Activated T-helper 2 cell treated with anti-CD3 and anti-CD28 coated beads, Interferon-gamma antibody, Interleukin-2, Interleukin-4, amounts not matched to agents 10 μg/mL and 5 μg/mL and 100 μg/mL, durations not matched to agents 14 hours and 24 hours and 36 hours (primary cell): ENCODE data around the gene PLA2G4E. TPM values are rescaled to one million over a fixed set of nuclear protein-coding genes. Genes with fewer than 3 reads are reported as not detected.

Experiments used
- DNase-seq: peaks from one replicate; pipeline ENCODE4 v3.0.0; 2021; ENCODE audit warnings: low spot score
- H3K27ac Mint-ChIP-seq: one replicate; pipeline ENCODE4 v1.8.0; 2021; ENCODE audit warnings: mixed read lengths
- H3K27me3 Mint-ChIP-seq: one replicate; pipeline ENCODE4 v1.8.0; 2021; ENCODE audit warnings: low read depth, mixed read lengths
- H3K36me3 Mint-ChIP-seq: one replicate; pipeline ENCODE4 v1.8.0; 2021; ENCODE audit warnings: low read depth, mixed read lengths
- H3K4me1 Mint-ChIP-seq: one replicate; pipeline ENCODE4 v1.8.0; 2021; ENCODE audit warnings: low read depth, mixed read lengths
- H3K4me3 Mint-ChIP-seq: one replicate; pipeline ENCODE4 v1.8.0; 2021; ENCODE audit warnings: low read depth, mild to moderate bottlenecking, moderate library complexity, mixed read lengths
- H3K9me3 Mint-ChIP-seq: one replicate; pipeline ENCODE4 v1.8.0; 2021; ENCODE audit warnings: mixed read lengths
- intact Hi-C: fragments of 100-400 bp; cut with micrococcal nuclease; formaldehyde crosslinking; loops from one replicate; pipeline ENCODE4 v1.15.1; 2023
- total RNA-seq: library from RNA; stranded (reverse); gene quantifications from 2 replicates; pipeline ENCODE4 v1.2.3, GENCODE V29; 2022

PLA2G4E gene
- total RNA-seq, 1 donor from 2014 or later: not detected

DNA sequence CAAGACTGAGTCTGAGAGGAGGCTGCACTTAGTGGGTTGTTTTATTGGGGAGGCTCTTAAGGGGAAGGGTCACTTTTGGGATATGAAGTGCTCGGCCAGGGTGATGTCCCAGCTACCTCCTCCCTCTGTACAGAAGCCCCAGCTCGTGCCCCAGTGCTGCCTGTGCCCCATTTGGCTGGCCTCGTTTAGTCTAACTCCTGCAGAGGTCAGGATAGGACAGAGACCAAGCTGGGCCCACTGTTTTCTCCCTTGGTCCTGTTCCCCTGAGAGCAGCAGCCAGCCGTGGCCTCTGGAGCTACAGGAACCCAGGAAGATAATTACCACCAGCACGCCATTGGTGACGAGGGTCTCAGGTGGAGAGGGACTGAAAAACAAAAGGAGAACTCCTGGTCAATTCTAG is 18.5 kb downstream of the PLA2G4E start:
- Mint-ChIP-seq H3K9me3 (no peaks in the 10 kb centered on the region), H3K4me3 (no peak overlapping the region), H3K27me3 (no peaks in the 10 kb centered on the region), H3K27ac (no peak overlapping the region), H3K4me1 (peaks cover 4% of the 10 kb centered on the region), H3K36me3 (no peaks in the 10 kb centered on the region)
- no peak for DNase-seq
- intact Hi-C loops: no loop called here

- Mint-ChIP-seq H3K27ac (no peak overlapping the region), H3K4me1 (no peaks in the 10 kb centered on the region), H3K4me3 (no peak overlapping the region), H3K9me3 (no peaks in the 10 kb centered on the region), H3K36me3 (no peaks in the 10 kb centered on the region), H3K27me3 (no peaks in the 10 kb centered on the region)
- no peak for DNase-seq
- intact Hi-C loops: no loop called here
Observed at GRCh38 chr15:42001236-42001635, 19.6 kb downstream of the PLA2G4E start.

GRCh38 chr15:41999290-42000285 is 21.3 kb downstream of the PLA2G4E start:
- Mint-ChIP-seq H3K27me3 (no peaks in the 10 kb centered on the region), H3K36me3 (no peaks in the 10 kb centered on the region), H3K4me1 (no peaks in the 10 kb centered on the region), H3K4me3 (no peak overlapping the region), H3K27ac (no peak overlapping the region), H3K9me3 (no peaks in the 10 kb centered on the region)
- intact Hi-C loops: no loop called here
- no peak for DNase-seq

GRCh38 chr15:41997845-41998244 is 23.0 kb downstream of the PLA2G4E start:
- no peaks in the 10 kb centered on the region for H3K9me3 Mint-ChIP-seq
- no peaks in the 10 kb centered on the region for H3K36me3 Mint-ChIP-seq
- no peaks in the 10 kb centered on the region for H3K4me1 Mint-ChIP-seq
- H3K4me3 Mint-ChIP-seq: no peak overlapping the region
- no peaks in the 10 kb centered on the region for H3K27me3 Mint-ChIP-seq
- H3K27ac Mint-ChIP-seq: no peak overlapping the region
- no peak for DNase-seq
- intact Hi-C loops: no loop called here

DNA sequence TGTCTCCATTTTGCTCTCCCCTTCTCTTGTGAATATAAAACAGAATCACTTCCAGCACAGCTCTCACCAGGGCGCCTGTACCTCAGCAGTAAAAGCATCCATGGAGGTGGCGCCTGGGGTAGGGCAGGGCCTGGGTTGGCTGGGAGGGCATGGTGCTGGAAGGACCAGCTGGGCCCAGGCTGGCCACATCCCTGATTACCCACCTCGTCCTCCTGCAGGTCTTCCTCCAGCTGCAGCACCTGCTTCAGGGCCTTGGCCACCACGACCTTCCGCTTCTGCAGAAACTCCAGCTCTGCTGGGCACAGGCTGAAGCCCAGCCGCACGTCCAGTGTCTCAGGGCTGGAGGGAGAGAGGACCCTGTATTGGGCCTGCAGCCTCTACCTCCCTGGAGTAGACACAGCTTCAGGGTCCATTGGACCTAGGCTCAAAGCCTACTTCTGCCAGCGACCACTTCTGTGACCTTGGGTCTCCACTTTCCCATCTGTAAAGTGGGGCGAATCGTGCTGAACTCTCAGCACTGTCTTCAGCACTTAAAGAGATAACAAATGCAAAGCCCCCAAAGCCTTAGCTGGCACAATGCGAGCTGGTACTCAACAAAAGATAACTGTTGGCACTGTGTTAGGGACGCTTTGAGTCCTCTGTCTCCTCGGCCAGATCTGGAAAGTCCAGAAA is 23.8 kb downstream of the PLA2G4E start:
- Mint-ChIP-seq H3K36me3 (no peaks in the 10 kb centered on the region), H3K4me3 (no peak overlapping the region), H3K4me1 (no peaks in the 10 kb centered on the region), H3K9me3 (no peaks in the 10 kb centered on the region), H3K27ac (no peak overlapping the region), H3K27me3 (no peaks in the 10 kb centered on the region)
- intact Hi-C loops: no loop called here
- DNase-seq: no peak

GRCh38 chr15:41996376-41996775 is 24.5 kb downstream of the PLA2G4E start:
- intact Hi-C loops: no loop called here
- no peak for DNase-seq
- Mint-ChIP-seq H3K4me1 (no peaks in the 10 kb centered on the region), H3K4me3 (no peak overlapping the region), H3K9me3 (no peaks in the 10 kb centered on the region), H3K36me3 (no peaks in the 10 kb centered on the region), H3K27ac (no peak overlapping the region), H3K27me3 (no peaks in the 10 kb centered on the region)

DNA sequence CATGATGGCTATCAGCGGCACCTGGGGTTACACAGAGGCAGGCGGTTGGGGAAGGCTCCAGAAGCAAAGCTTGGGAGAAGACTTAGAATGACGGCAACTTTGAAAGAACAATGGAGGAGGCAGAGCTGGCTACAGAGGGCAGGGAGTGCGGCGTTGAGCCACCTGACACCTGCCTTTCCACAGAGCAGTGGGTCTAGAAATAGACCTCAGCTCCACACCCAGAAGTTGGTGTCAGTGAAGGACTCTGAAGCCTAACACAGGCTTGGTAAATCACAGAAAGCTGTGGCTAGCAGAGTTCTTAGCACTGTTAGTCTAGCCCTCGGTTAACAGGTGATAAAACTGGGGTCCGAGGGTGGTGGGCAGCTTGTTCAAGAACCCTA is 25.4 kb downstream of the PLA2G4E start:
- Mint-ChIP-seq H3K9me3 (no peaks in the 10 kb centered on the region), H3K4me1 (no peaks in the 10 kb centered on the region), H3K4me3 (no peak overlapping the region), H3K27me3 (no peaks in the 10 kb centered on the region), H3K27ac (no peak overlapping the region), H3K36me3 (no peaks in the 10 kb centered on the region)
- no peak for DNase-seq
- intact Hi-C loops: no loop called here

- Mint-ChIP-seq H3K27ac (no peak overlapping the region), H3K36me3 (no peaks in the 10 kb centered on the region), H3K27me3 (no peaks in the 10 kb centered on the region), H3K9me3 (no peaks in the 10 kb centered on the region), H3K4me3 (no peak overlapping the region), H3K4me1 (no peaks in the 10 kb centered on the region)
- intact Hi-C loops: no loop called here
- no peak for DNase-seq
Observed at GRCh38 chr15:41994772-41995475, 25.9 kb downstream of the PLA2G4E start.

DNA sequence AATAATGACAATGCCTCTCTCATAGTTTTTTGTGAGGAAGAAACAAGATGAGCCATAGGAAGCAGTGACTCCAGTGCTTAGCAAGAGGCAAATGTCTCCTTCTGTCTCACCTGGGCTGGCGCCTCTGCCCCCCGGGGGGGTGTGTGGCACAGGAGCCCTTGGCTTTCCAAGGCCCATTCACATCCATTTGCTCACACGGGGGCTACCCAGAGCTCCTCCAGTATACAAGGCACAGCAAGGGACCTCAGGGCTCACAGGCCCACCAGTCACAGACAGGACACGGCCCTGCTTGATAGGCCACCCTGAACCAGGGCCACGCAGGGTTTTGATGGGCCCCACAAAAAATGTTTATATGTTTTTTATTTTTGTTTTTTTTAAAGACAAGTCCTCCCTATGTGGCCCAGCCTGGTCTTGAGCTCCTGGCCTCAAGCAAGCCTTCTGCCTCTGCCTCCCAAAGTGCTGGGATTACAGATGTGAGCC is 26.6 kb downstream of the PLA2G4E start:
- no peak for DNase-seq
- intact Hi-C loops: no loop called here
- Mint-ChIP-seq H3K4me3 (no peak overlapping the region), H3K27ac (no peak overlapping the region), H3K4me1 (no peaks in the 10 kb centered on the region), H3K9me3 (no peaks in the 10 kb centered on the region), H3K36me3 (no peaks in the 10 kb centered on the region), H3K27me3 (no peaks in the 10 kb centered on the region)

GRCh38 chr15:41993472-41994170 is 27.2 kb downstream of the PLA2G4E start:
- no peaks in the 10 kb centered on the region for H3K4me1 Mint-ChIP-seq
- H3K9me3 Mint-ChIP-seq: no peaks in the 10 kb centered on the region
- no peaks in the 10 kb centered on the region for H3K27me3 Mint-ChIP-seq
- intact Hi-C loops: no loop called here
- H3K27ac Mint-ChIP-seq: no peak overlapping the region
- DNase-seq: no peak
- no peak overlapping the region for H3K4me3 Mint-ChIP-seq
- H3K36me3 Mint-ChIP-seq: no peaks in the 10 kb centered on the region

GRCh38 chr15:41992803-41993190 is 28.0 kb downstream of the PLA2G4E start:
- no peaks in the 10 kb centered on the region for H3K36me3 Mint-ChIP-seq
- no peaks in the 10 kb centered on the region for H3K4me1 Mint-ChIP-seq
- intact Hi-C loops: no loop called here
- H3K27ac Mint-ChIP-seq: no peak overlapping the region
- no peak for DNase-seq
- H3K27me3 Mint-ChIP-seq: no peaks in the 10 kb centered on the region
- H3K4me3 Mint-ChIP-seq: no peak overlapping the region
- no peaks in the 10 kb centered on the region for H3K9me3 Mint-ChIP-seq

DNA sequence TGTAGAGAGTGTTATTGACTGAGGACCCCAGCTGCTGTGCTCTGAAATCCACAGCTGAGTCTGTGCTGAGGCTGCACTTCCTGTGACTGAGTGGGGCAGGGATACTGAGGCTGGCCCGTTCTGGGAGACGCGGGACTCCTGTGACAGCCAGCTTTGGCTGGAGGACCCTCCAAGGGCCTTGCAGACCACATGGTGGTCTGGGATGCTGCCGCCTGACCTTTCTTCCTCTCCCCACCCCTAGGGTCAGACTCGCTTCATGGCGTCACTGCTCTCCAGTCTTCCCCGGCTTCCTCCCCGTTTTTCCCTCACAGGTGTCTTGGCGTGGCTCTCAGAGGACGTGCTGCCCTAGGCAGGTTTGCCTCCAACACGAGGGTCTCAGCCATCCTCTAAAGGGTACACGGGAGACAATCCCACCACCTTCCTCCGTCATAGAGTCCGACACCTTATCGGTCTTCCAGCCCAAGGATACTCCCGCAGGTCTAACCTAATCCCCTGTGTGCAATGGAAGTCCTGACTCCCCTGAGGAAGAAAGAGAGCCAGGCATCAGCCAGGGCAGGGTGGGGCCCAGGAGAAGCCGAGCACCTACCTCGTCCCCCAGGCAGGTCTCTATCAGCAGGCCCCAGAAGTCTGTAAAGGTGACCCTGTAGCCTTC is 28.6 kb downstream of the PLA2G4E start:
- Mint-ChIP-seq H3K9me3 (no peaks in the 10 kb centered on the region), H3K4me3 (no peak overlapping the region), H3K36me3 (no peaks in the 10 kb centered on the region), H3K27ac (no peak overlapping the region), H3K27me3 (no peaks in the 10 kb centered on the region), H3K4me1 (no peaks in the 10 kb centered on the region)
- intact Hi-C loops: no loop called here
- no peak for DNase-seq
